ENCODE data around the gene NR6A1.

The NR6A1 gene

GRCh38 chr9:124537926-124538325, 233.2 kb downstream of the NR6A1 start:
- no peak for TF ChIP-seq CTCF (IDR thresholded peaks at IDR 0.05)
- no peak for DNase-seq (ENCODE audit: low spot score)
- Histone ChIP-seq H3K4me3 (no peak overlapping the region), H3K27ac (no peak overlapping the region)

- TF ChIP-seq CTCF (IDR thresholded peaks at IDR 0.05): no peak
- Histone ChIP-seq H3K4me3 (no peak overlapping the region), H3K27ac (no peak overlapping the region)
- no peak for DNase-seq (ENCODE audit: low spot score)
Measured at GRCh38 chr9:124535846-124536245, 235.3 kb downstream of the NR6A1 start.

- H3K4me3 ChIP-seq: no peak overlapping the region
- DNase-seq (ENCODE audit: low spot score): no peak
- no peak for TF ChIP-seq CTCF (IDR thresholded peaks at IDR 0.05)
- H3K27ac ChIP-seq: no peak overlapping the region
Measured at GRCh38 chr9:124532897-124533296, 238.2 kb downstream of the NR6A1 start.

- H3K4me3 ChIP-seq: no peak overlapping the region
- no peak for TF ChIP-seq CTCF (IDR thresholded peaks at IDR 0.05)
- DNase-seq (ENCODE audit: low spot score): no peak
- H3K27ac ChIP-seq: no peak overlapping the region
Measured at GRCh38 chr9:124531115-124531514, 240.0 kb downstream of the NR6A1 start.

GRCh38 chr9:124530246-124530645, 240.9 kb downstream of the NR6A1 start:
- no peak overlapping the region for H3K27ac ChIP-seq
- H3K4me3 ChIP-seq: no peak overlapping the region
- no peak for TF ChIP-seq CTCF (IDR thresholded peaks at IDR 0.05)
- no peak for DNase-seq (ENCODE audit: low spot score)

GRCh38 chr9:124527781-124528180, 243.3 kb downstream of the NR6A1 start:
- no peak for DNase-seq (ENCODE audit: low spot score)
- Histone ChIP-seq H3K27ac (no peak overlapping the region), H3K4me3 (no peak overlapping the region)
- TF ChIP-seq CTCF (IDR thresholded peaks at IDR 0.05): no peak

- no peak for DNase-seq (ENCODE audit: low spot score)
- H3K27ac ChIP-seq: no peak overlapping the region
- no peak overlapping the region for H3K4me3 ChIP-seq
- no peak for TF ChIP-seq CTCF (IDR thresholded peaks at IDR 0.05)
Measured at GRCh38 chr9:124526174-124526573, 244.9 kb downstream of the NR6A1 start.

Data from coronary artery (tissue), 2 donors.